GM19099 (cell line): ENCODE data around the gene UPP1.

ENCODE experiments used
- POLR2A ChIP-seq: IDR thresholded peaks from 3 replicates; pipeline ENCODE4 v1.6.1; 2011; ENCODE audit warnings: low read depth; ENCODE audit not compliant: insufficient read length; ENCODE audit errors: extremely low read depth

UPP1 gene

GRCh38 chr7:48099781-48100180 is 10.7 kb downstream of the UPP1 start:
- TF ChIP-seq POLR2A = no peak

GRCh38 chr7:48101352-48101751 is 12.3 kb downstream of the UPP1 start:
- no peak for TF ChIP-seq POLR2A

- no peak for TF ChIP-seq POLR2A
These were observed 12.9 kb downstream of the UPP1 start for GRCh38 chr7:48101968-48102367.

- TF ChIP-seq POLR2A = no peak
These were observed 13.5 kb downstream of the UPP1 start for GRCh38 chr7:48102530-48102929.

GRCh38 chr7:48105045-48105444 is 16.0 kb downstream of the UPP1 start:
- no peak for TF ChIP-seq POLR2A

GRCh38 chr7:48106906-48107659 is 18.0 kb downstream of the UPP1 start:
- TF ChIP-seq POLR2A = no peak

GRCh38 chr7:48107926-48108472 is 18.9 kb downstream of the UPP1 start:
- no peak for TF ChIP-seq POLR2A

- TF ChIP-seq POLR2A = peak; percentile 22
These were observed 20.1 kb downstream of the UPP1 start for GRCh38 chr7:48108959-48109847.

GRCh38 chr7:48109848-48110663 is 21.0 kb downstream of the UPP1 start:
- TF ChIP-seq POLR2A = no peak

GRCh38 chr7:48110868-48111267 is 21.8 kb downstream of the UPP1 start:
- TF ChIP-seq POLR2A = no peak

- TF ChIP-seq POLR2A = no peak
These were observed 22.5 kb downstream of the UPP1 start for GRCh38 chr7:48111596-48111995.

- TF ChIP-seq POLR2A = no peak
These were observed 23.5 kb downstream of the UPP1 start for GRCh38 chr7:48112401-48113165.

- TF ChIP-seq POLR2A = no peak
These were observed 24.2 kb downstream of the UPP1 start for GRCh38 chr7:48113275-48113674.

GRCh38 chr7:48114115-48114514 is 25.1 kb downstream of the UPP1 start:
- TF ChIP-seq POLR2A = no peak
